Measurements from ENCODE around the gene PLPPR3. TPM values are rescaled to one million over a fixed set of nuclear protein-coding genes. Genes with fewer than 3 reads are reported as not detected.

The PLPPR3 gene
- total RNA-seq, 1 experiment from 2014 or later, result 0.81 TPM

DNA sequence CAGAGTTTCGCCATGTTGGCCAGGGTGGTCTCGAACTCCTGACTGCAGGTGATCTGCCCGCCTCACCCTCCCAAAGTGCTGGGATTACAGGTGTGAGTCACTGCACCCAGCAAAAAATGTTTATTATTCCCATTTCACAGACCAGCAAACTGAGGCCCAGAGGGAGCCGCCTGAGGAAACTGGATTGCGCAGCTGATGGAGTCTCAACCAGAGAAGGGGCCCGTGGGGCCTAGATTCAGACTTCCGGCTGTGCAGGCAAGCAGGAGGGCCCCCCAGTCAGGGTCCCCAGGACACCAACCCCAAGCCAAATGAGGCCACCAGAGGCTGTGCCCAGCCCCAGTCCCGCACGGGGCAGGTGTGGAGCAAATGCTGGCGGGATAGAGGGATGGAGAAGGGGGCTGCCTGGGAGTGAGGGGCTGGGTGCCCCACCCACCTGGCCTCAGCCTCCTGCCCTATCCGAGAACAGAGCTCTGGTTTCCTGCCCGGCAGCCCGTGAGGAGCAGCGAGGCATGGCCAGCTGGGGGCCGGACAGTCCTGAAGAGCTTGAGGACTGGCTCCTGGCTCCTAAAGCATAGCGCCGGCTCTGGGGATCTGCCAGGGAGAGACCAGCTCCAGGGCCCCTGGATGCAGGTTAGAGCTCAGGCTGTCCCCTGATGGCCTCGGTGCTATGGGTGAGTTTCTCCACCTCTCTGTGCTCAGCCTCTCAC lies 48.9 kb downstream of the PLPPR3 start:
- no peaks in the 10 kb centered on the region for H4K20me1 ChIP-seq (ENCODE audit: insufficient read depth)
- CTCF ChIA-PET, result interaction anchor here (0.7 kb wide), 1 partner anchor 102 kb away, joined by 5 read pairs; no protein-coding TSS in a partner anchor
- no peaks in the 10 kb centered on the region for H3K36me3 ChIP-seq (ENCODE audit: low read depth)
- no peaks in the 10 kb centered on the region for H3K4me1 ChIP-seq (replicated peaks; ENCODE audit: insufficient read depth)
- H3K27me3 ChIP-seq (ENCODE audit: insufficient read depth, low read depth), result no peaks in the 10 kb centered on the region
- H3F3A ChIP-seq (ENCODE audit: insufficient read depth, low read depth), result peaks cover 27% of the 10 kb centered on the region; the same call in 1 of the 2 replicates
- no peaks in the 10 kb centered on the region for H3K9me3 ChIP-seq (ENCODE audit: insufficient read depth, low read depth)
- H3K4me3 ChIP-seq, result no peak overlapping the region
- POLR2A ChIA-PET (ENCODE audit: unreplicated experiment), result no interaction called here
- H3K4me2 ChIP-seq, result no peak overlapping the region
- intact Hi-C loops (cut with micrococcal nuclease; ENCODE audit: unreplicated experiment), result no loop called here
- no peak for TF ChIP-seq EZH2 (IDR thresholded peaks at IDR 0.05; ENCODE audit: low read depth)
- TF ChIP-seq, protein P1, sequence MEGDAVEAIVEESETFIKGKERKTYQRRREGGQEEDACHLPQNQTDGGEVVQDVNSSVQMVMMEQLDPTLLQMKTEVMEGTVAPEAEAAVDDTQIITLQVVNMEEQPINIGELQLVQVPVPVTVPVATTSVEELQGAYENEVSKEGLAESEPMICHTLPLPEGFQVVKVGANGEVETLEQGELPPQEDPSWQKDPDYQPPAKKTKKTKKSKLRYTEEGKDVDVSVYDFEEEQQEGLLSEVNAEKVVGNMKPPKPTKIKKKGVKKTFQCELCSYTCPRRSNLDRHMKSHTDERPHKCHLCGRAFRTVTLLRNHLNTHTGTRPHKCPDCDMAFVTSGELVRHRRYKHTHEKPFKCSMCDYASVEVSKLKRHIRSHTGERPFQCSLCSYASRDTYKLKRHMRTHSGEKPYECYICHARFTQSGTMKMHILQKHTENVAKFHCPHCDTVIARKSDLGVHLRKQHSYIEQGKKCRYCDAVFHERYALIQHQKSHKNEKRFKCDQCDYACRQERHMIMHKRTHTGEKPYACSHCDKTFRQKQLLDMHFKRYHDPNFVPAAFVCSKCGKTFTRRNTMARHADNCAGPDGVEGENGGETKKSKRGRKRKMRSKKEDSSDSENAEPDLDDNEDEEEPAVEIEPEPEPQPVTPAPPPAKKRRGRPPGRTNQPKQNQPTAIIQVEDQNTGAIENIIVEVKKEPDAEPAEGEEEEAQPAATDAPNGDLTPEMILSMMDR (conservative IDR thresholded peaks at IDR 0.05), result no peak
- H3K79me2 ChIP-seq (ENCODE audit: low read depth), result no peaks in the 10 kb centered on the region
- no peak overlapping the region for H2AFZ ChIP-seq
- DNase-seq, result peak in 1 of 2 experiments; percentile 49
- no TSS peak for BruUV-seq (replicated peaks)
- H3K27ac ChIP-seq, result no peak overlapping the region
- H3K9me2 ChIP-seq (ENCODE audit: insufficient read depth), result no peaks in the 10 kb centered on the region

DNA sequence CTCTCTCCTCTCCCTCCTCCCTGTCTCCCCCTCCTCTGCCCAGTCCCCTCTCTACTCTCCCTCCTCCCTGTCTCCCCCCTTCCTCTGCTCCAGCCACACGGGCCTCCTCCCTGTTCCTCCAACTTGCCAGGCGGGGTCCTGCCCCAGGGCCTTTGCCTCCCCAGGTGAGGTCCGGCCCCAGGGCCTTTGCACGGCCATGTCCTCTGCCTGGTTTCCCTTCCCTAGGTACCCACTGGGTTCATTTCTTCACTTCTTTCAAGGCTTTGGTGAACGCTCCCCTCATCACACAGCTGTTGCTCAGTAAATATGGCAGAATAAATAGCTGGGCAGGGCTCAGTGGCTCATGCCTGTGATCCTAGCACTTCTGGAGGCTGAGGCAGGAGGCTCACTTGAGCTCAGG lies 49.7 kb downstream of the PLPPR3 start:
- no peaks in the 10 kb centered on the region for H3K79me2 ChIP-seq (ENCODE audit: low read depth)
- H3K27ac ChIP-seq, result no peak overlapping the region
- no peak overlapping the region for H2AFZ ChIP-seq
- H3K36me3 ChIP-seq (ENCODE audit: low read depth), result no peaks in the 10 kb centered on the region
- H3K9me2 ChIP-seq (ENCODE audit: insufficient read depth), result no peaks in the 10 kb centered on the region
- CTCF ChIA-PET, result no interaction called here
- H4K20me1 ChIP-seq (ENCODE audit: insufficient read depth), result no peaks in the 10 kb centered on the region
- POLR2A ChIA-PET (ENCODE audit: unreplicated experiment), result no interaction called here
- TF ChIP-seq, protein P1 (conservative IDR thresholded peaks at IDR 0.05), result no peak
- no peak for TF ChIP-seq EZH2 (IDR thresholded peaks at IDR 0.05; ENCODE audit: low read depth)
- DNase-seq, result no peak
- peaks cover 27% of the 10 kb centered on the region; the same call in 1 of the 2 replicates for H3F3A ChIP-seq (ENCODE audit: insufficient read depth, low read depth)
- no peaks in the 10 kb centered on the region for H3K9me3 ChIP-seq (ENCODE audit: insufficient read depth, low read depth)
- H3K4me1 ChIP-seq (replicated peaks; ENCODE audit: insufficient read depth), result no peaks in the 10 kb centered on the region
- no peak overlapping the region for H3K4me2 ChIP-seq
- H3K4me3 ChIP-seq, result no peak overlapping the region
- no TSS peak for BruUV-seq (replicated peaks)
- H3K27me3 ChIP-seq (ENCODE audit: insufficient read depth, low read depth), result no peaks in the 10 kb centered on the region
- intact Hi-C loops (cut with micrococcal nuclease; ENCODE audit: unreplicated experiment), result no loop called here

DNA sequence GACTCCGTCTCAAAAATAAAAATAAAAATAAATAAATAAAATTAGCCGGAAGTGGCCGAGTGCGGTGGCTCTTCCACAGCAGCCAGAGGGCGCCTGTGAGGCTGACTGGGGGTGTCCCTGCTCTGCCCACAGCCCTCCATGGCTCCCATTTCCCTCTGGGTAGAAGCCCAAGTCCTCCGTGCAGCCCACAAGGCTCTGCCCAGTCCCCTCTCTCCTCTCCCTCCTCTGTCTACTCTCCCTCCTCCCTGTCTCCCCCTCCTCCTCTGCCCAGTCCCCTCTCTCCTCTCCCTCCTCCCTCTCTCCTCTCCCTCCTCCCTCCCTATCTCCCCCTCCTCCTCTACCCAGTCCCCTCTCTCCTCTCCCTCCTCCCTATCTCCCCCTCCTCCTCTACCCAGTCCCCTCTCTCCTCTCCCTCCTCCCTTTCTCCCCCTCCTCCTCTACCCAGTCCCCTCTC lies 50.4 kb downstream of the PLPPR3 start:
- Histone ChIP-seq H3K4me3 (no peak overlapping the region), H4K20me1 (ENCODE audit: insufficient read depth) (no peaks in the 10 kb centered on the region), H3K79me2 (ENCODE audit: low read depth) (no peaks in the 10 kb centered on the region), H3K4me1 (replicated peaks; ENCODE audit: insufficient read depth) (no peaks in the 10 kb centered on the region), H2AFZ (no peak overlapping the region), H3K36me3 (ENCODE audit: low read depth) (no peaks in the 10 kb centered on the region), H3K9me3 (ENCODE audit: insufficient read depth, low read depth) (no peaks in the 10 kb centered on the region), H3K27ac (no peak overlapping the region), H3K27me3 (ENCODE audit: insufficient read depth, low read depth) (no peaks in the 10 kb centered on the region), H3K4me2 (no peak overlapping the region), H3K9me2 (ENCODE audit: insufficient read depth) (no peaks in the 10 kb centered on the region), H3F3A (ENCODE audit: insufficient read depth, low read depth) (peaks cover 27% of the 10 kb centered on the region; the same call in 1 of the 2 replicates)
- no TSS peak for BruUV-seq (replicated peaks)
- ChIA-PET POLR2A (ENCODE audit: unreplicated experiment) (no interaction called here), CTCF (no interaction called here)
- intact Hi-C loops (cut with micrococcal nuclease; ENCODE audit: unreplicated experiment), result loop anchor here (2.0 kb wide), 2 partner anchors 25 to 85 kb away; partner anchors contain the start of gene PTBP1
- DNase-seq, result peak in 1 of 2 experiments; percentile 55
- TF ChIP-seq, protein P1 (conservative IDR thresholded peaks at IDR 0.05), result peak; percentile 60
- TF ChIP-seq EZH2 (IDR thresholded peaks at IDR 0.05; ENCODE audit: low read depth), result no peak
